ENCODE data around the gene CITED1.

DNA sequence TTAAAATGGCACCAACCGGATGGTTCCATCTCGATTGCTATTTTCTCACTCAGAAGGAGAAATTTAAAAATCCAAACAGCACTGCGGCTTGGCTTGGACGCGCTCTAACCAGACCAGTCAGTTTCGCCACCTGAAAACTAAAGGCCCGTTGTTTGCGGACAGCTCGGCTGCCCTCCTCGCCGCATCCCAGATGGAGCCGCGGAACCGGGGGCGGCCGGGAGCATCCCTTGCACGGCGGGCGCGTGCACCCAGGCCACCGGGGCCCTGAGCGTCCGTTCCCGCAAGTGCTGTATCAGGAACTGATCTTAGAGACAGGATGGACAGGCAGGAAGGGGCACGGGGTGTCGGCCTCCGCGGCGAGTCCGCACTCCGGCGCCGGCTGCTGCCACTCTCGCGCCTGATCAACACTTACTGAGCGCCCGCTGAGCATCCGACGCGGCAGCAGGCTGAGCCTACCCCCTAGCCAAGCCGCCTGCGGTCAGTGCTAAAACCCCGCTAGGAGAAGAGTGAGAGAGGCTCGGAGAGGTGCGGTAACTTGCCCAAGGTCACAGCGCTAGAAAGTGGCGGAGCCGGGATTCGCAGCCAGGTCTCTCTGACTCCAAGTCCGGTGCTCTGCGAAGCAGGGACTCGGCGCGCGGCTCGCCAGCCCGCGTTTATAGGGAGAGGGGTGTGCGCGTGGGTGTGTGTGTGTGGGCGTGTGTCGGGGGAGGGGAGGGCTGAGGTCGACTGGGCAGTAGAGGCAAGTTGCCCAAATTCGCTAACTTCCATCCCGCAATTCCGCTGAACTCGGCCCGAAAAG is at the start of gene CITED1:
- TF ChIP-seq, protein P1, sequence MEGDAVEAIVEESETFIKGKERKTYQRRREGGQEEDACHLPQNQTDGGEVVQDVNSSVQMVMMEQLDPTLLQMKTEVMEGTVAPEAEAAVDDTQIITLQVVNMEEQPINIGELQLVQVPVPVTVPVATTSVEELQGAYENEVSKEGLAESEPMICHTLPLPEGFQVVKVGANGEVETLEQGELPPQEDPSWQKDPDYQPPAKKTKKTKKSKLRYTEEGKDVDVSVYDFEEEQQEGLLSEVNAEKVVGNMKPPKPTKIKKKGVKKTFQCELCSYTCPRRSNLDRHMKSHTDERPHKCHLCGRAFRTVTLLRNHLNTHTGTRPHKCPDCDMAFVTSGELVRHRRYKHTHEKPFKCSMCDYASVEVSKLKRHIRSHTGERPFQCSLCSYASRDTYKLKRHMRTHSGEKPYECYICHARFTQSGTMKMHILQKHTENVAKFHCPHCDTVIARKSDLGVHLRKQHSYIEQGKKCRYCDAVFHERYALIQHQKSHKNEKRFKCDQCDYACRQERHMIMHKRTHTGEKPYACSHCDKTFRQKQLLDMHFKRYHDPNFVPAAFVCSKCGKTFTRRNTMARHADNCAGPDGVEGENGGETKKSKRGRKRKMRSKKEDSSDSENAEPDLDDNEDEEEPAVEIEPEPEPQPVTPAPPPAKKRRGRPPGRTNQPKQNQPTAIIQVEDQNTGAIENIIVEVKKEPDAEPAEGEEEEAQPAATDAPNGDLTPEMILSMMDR (IDR thresholded peaks at IDR 0.05): no peak
- TF ChIP-seq EP300 (IDR thresholded peaks at IDR 0.05): no peak
